HG02870 (cell line): Measurements from ENCODE around the gene DNAJC1.
"Not testable (repeated sequence)": the region's sequence is repeated elsewhere in the genome, so short reads cannot be mapped to it uniquely, and the experiment has no call there.

Experiments used
- ATAC-seq: cut with Tn5 transposase; IDR thresholded peaks from one replicate; pipeline ENCODE4 v1.9.1; 2021; ENCODE audit warnings: mild to moderate bottlenecking, moderate library complexity; ENCODE audit not compliant: unreplicated experiment

DNAJC1 gene

DNA sequence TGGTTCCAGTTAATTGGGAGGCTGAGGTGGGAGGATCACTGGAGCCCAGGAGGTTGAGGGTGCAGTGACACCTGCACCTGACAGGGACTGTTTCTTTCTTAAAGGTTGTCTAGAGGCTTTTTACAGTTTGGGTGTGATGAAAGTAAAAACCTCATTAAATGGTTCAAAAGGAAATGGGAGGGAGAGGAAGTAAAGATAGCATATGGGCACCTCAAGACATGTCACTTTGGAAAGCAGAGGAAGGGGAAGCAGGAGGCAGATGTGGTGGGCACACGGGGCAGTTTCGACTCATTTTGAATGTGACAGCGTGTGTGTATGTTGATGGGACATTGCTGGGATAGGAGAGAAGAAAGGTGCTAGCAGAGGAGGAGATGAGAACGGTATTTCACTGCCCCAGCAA is 266.4 kb downstream of the DNAJC1 start:
- no peak for ATAC-seq

DNA sequence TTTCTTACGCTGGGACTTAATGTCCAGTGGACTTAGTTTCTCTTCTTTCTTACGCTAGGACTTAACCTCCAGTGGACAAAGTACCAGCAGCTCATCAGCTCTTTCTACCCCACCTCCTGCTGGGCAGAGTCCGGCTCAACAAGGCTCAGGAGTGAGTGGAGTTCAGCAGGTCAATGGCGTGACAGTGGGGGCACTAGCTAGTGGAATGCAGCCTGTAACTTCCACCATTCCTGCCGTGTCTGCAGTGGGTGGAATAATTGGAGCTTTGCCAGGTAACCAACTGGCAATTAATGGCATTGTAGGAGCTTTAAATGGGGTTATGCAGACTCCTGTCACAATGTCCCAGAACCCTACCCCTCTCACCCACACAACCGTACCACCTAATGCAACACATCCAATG is 269.8 kb downstream of the DNAJC1 start:
- ATAC-seq = no peak

DNA sequence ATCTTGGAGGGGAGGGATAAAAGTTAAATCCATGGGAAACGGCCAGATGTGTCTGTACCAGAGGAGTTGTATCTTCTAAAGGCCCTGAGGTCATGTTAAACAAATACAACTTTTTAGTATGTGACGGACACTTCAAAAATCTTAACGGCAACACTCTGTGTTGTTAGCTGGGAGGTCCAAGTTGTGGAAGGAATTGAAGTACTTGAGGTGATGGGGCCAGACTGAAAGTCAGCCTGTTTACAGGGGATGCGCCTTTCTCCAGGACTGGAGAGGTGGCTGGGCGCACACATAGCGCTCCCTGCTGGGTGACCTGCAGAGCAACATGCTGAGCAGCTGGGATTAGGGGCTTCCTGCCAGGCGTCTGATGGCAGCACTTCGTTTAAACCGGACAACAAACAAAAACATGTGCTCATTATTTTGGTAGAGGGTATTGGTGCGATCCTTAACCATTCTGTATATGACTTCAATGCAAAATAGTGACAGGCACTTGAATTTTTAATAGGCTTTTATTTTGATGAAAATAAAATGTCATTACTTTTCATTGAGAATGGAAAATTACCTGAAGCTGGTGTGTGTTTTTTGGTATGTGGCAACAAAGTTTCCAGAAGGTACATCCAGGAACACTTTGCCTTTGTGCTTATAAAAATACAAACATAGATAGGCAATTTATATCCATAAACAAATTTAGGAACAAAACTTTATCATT is 271.3 kb downstream of the DNAJC1 start:
- ATAC-seq = peak; percentile 70

DNA sequence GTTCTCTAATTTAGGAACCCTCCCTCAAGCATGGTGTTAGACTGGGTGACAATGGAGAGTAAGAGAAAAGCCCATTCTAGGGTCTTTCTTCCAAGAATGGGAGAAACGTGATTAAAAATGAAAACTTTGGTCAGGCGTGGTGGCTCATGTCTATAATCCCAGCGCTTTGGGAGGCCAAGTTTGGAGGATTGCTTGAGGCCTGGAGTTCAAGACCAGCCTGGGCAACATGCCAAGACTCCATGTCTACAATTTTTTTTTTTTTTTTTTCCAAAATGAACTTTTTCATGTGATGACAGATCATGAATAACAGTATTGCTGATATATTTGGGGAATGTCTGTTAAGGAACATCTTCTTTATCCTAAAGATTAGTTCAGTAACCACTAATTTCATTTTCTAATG is 274.9 kb downstream of the DNAJC1 start:
- ATAC-seq = no peak

DNA sequence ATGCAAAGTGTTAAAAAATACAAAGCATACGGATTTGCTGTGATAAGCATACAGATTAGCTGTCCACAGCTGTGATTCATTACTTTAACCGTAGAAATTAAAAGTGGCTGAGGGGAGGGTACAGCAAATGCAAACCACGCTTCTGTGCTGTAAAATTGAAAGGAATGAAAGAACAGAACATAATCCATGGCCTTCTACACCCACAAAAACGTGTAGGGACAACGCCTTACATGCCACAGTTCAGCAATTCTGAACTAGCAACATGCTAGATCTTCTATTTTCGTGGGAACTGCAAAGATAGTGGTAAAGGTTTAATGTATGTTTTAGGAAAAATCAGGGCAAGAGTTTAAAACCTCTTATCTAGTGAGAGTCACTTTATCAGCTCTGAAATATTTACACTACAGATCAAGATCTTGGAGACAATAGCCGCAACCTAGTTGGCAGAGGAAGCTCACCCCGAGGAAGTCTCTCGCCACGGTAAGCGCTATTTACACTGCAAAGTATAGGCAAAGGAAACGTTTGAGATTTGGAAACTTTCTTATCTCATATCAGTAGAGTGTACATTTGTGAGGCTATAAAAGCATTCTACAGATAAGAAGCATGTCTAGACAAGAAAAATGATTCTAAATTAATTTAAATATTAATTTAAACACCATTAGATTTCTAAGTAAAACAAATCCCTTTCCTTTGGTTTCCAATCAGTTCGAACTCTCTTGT is 275.9 kb downstream of the DNAJC1 start:
- no peak for ATAC-seq

DNA sequence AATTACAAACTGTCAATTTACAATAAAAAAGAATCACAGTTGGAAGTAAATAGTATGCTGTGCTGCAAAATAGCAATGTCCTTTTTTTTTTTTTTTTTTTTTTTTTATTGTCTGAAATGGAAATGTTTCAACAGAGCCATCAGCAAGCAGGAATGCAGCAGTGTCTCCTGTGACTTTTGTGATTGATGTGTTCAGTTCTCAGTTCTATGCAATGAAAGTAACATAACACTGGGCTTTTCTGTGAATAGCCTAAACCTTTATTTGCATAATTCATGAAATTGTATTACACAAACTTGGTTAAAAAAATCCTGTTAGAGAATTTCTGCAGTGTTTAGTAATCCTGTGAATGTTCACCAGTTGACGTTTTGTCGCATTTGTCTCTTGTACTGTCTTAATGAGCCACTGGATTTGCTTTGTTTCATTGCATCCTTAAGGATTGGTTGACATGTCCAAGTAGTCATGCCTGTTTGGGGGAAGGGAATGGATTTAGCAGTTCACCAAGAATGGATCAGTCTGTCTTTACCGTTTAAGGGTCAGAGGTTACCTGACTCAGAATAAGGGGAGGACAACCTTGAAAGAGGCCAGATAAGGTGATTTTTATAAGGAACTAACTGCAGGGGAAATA is 276.8 kb downstream of the DNAJC1 start:
- ATAC-seq = no peak

DNA sequence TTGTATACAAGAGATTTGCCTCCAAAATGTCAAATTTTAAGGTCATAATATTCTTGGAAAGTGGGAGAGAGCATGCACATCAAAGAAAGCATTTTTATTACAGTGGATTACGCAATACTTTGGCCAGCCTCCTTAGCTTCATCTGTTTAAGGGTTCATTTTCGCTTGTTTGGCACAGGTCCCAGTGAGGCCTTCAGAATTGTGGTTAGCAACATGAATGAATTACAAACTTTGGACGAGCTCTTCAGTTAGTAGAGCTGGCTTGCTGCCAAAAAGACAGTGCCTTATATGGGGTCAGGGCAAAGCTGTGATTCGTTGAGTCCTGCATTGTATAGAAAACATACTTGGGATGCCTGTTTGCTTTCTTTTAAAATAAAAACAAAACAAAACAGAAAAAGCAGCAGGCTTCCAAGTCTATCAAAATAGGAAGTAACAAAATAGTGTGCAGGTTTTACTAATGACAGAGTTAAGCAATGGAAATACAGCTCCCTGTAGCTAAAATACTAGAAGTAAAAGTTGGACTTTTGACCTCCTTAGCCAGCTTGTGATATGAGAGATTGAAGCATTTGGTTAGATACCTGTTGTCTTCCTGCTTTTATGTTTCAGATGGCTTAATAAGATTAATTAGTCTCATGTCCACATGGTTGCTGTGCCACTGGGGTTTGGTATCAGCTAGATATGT is 278.7 kb downstream of the DNAJC1 start:
- no peak for ATAC-seq

DNA sequence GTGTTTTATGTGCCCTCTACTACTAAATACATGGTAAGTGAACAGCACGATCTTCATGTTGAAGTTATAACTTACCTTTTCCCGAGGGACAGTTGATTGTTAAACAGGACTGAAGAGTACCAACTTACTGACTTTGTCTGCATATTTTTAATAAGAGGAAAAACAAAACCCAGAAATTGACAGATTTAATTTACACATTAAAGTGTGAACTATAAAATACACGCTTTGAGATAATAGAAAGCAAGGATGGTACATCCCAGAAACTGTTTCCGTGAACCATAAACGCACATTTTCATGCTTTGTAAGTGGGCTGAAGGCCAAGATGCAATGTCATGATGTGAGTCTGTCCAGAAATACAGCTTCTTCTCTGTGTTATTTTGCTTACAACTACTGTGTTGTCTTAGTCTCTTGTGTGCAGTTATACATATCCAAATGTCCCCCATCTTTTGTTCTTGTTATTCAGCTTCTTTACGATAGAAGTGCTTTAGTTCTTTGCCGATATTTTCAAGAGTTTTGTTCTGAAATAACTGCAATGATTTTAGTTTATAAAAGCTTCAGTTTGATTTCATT is 279.4 kb downstream of the DNAJC1 start:
- no peak for ATAC-seq

DNA sequence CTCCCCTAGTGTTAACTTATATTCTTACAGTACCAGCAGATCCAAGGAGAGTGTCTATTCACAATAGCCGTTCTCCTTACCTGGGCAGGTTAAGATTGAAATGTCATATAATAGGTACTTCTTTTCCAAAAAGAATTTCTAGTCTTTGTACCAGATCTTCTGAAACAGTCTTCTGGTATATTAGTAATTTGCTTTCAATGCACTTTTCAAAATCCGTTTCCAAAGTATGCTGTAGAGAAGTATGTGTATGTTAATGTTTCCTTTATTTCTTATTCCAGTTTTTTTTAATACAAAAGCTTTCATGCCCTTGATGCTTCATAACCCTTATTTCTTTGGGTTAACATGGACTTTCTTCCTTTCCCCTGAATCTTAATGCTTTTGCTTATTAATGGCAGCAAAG is 281.3 kb downstream of the DNAJC1 start:
- ATAC-seq = no peak

DNA sequence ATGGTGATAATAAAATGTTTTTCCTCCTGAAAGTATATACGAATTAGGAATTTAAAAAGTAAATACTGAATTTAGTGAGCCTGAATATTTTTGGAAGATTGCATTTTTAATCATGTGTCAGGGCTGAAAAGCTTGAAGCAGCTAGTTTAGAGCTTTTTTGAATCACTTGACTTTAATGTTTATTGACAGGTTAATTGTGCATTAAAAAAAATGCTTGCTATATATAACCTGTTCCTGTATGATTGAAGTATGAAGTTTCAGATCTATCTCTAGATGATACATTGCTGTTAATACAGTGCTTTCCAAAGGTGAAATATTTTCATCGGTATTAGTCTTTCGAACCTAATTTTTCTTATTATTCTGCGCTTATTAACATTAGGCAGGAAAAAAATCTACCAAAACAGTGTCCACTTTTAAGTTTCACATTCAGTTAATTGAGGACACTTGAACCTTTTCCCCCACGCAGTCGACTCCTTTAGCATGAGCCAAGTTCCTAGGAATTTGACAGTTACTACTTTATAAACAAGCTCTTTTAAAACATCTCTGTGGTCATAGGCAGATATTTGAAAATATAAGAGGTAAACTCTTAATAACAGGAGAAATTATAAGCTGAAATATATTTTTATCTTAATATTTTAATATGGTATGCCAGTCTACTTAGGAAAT is 282.4 kb downstream of the DNAJC1 start:
- no peak for ATAC-seq

DNA sequence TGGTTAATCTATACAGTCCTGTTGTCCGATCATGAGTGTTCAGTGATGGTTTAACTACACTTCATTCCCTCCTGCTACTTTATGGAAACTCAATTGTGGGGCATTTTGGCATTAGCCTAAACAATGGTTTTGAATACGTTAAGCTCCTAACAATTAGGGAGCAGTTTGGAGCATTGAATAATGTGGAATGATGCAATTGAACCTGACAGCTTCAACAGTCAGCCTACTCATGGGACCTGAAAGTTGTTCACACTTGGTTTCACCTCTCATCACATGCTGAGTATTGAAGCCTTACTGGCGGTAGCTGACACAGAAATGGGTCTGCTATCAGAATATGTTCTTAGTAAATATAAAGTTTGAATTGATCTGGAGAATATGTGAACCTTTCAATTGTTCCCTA is 283.4 kb downstream of the DNAJC1 start:
- no peak for ATAC-seq

DNA sequence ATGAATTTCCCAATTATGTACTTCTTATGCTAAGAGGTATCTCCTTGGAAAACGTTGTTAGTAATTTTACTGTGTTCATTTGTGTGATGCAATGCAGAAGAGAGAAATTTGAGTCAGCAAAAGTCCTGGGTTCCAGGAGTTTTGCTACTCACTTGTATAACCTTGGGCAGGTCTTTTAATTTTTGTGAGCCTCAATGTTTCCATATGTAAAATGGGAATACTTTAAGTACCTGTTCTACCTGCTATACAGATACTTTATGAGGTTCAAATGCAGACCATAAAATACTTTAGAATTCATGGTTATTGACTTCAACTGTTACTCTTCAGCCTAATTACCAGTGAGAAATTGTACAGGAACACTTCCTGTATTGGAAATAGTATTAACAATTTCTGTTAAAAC is 284.0 kb downstream of the DNAJC1 start:
- no peak for ATAC-seq

DNA sequence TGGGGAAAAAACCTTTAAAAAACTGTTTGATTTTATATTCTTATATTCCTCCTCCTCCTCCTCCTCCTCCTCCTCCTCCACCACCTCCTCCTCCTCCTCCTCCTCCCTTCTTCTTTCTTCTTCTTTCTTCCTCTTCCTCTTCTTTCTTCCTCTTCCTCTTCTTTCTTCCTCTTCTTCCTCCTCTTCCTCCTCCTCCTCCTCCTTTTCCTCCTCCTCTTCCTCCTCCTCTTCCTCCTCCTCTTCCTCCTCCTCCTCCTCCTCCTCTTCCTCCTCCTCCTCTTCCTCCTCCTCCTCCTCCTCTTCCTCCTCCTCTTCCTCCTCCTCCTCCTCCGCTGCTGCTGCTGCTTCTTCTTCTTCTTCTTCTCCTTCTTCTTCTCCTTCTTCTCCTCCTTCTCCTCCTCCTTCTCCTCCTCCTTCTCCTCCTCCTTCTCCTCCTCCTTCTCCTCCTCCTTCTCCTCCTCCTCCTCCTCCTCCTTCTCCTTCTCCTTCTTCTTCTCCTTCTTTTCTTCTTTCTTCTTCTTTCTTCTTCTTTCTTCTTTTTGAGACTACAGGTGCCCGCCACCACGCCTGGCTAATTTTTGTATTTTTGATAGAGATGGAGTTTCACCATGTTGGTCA is 286.0 kb downstream of the DNAJC1 start:
- ATAC-seq = not testable (repeated sequence)

DNA sequence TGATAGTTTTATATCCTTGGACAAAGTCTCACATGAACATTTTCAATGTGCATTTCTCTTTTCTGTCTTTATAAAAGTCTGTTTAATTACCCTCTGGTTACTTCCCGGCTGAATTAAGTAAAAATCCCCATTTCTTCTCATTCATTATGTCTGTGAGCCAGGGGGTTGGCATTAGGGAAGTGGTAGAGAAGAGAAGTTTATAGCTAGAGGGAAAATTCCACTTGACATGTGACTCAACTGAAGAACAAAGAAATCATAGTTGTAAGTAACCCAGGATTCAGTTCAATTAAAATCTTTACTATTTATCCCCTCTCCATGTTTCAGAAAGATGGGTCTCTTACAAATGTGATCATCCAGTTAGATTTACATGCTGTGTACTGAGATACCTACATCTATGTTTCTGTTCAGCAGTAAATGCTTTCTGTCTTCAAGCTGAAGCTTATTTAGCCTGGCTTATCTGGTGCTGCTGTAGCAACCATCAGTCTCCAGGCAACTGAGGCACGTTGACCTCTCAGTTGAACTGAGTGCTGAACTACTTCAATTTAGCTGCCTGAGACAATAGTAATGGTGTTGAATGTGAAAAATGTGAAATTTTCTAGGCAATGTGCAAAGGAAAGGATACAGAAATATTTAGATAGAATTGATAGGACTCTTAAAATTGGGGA is 287.9 kb downstream of the DNAJC1 start:
- ATAC-seq = no peak

DNA sequence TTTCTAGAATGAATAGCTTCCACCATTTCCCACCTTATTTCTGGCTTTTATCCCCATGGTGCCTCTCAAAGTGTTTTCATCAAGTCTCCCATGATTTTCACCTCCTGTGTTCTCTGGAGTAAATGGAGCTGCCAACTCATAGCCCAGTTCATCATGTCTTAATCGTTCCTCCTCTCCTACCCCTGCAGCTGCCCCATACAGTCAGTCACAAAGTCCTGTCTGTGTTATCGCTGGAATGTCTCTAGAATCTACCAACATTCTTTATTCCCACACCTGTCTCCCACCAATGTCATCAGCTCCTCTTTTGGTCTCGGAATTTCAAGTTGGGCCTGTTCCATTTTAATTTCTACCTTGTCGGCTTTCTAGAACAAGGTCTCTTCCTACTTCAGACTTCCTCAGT is 290.6 kb downstream of the DNAJC1 start:
- ATAC-seq = no peak

DNA sequence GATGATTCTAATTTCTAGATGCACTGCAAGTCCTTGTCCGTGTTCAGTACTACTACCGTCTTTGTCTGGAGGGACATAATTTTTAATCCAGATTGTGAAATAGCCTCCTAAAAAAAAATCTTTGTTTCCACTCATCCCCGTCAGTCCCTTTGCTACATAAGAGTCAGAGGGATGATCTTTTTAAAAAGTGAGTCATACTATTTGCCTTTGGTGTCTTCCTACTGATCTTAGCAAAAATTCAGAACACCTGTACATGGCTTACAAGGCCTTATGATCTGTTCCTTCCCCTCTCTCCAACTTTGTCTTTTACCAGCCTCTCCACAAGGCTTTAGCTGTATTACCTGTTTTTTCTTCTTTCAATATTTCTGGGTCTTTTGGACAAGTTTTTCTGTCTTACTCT is 296.0 kb downstream of the DNAJC1 start:
- no peak for ATAC-seq
